ENCODE results near the gene BAIAP2L1. TPM values are rescaled to one million over a fixed set of nuclear protein-coding genes. Genes with fewer than 3 reads are reported as not detected.

BAIAP2L1 gene
- total RNA-seq, 2 donors from 2014 or later, result 30.5 to 38.4 TPM

DNA sequence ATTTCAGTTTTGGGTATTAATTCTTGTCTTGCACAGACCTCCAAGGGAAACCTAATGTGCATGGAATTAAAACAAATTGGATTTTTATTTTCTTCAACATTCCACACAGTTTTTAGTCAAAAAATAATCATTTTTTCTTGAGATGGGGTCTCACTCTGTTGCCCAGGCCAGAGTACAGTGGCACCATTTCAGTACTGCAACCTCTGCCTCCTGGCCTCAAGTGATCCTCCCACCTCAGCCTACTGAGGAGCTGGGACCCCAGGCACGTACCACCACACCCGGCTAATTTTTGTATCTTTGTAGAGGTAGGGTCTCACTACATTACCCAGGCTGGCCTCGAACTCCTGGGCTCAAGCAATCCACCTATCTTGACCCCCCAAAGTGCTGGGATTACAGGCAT, 4.9 kb downstream of the BAIAP2L1 start:
- no peak for DNase-seq
- H3K36me3 Mint-ChIP-seq (ENCODE audit: low read depth), result peaks cover 14% of the 10 kb centered on the region
- 96 to 100% methylated on average over 2 to 3 of the region's 3 CpGs for WGBS, 2 experiments (ENCODE audit: insufficient coverage in 1 of 2, insufficient read length in 1 of 2)
- H3K27me3 Mint-ChIP-seq (ENCODE audit: insufficient read depth), result no peaks in the 10 kb centered on the region
- peaks cover 8% of the 10 kb centered on the region for H3K9me3 Mint-ChIP-seq
- H3K27me3 ChIP-seq (ENCODE audit: control insufficient read depth, insufficient read depth, low read length, poor library complexity, severe bottlenecking), result no peaks in the 10 kb centered on the region
- TF ChIP-seq, protein P1, sequence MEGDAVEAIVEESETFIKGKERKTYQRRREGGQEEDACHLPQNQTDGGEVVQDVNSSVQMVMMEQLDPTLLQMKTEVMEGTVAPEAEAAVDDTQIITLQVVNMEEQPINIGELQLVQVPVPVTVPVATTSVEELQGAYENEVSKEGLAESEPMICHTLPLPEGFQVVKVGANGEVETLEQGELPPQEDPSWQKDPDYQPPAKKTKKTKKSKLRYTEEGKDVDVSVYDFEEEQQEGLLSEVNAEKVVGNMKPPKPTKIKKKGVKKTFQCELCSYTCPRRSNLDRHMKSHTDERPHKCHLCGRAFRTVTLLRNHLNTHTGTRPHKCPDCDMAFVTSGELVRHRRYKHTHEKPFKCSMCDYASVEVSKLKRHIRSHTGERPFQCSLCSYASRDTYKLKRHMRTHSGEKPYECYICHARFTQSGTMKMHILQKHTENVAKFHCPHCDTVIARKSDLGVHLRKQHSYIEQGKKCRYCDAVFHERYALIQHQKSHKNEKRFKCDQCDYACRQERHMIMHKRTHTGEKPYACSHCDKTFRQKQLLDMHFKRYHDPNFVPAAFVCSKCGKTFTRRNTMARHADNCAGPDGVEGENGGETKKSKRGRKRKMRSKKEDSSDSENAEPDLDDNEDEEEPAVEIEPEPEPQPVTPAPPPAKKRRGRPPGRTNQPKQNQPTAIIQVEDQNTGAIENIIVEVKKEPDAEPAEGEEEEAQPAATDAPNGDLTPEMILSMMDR (conservative IDR thresholded peaks at IDR 0.05), result no peak
- H3K9me3 ChIP-seq (ENCODE audit: control insufficient read depth, low read length), result no peaks in the 10 kb centered on the region
- peaks cover 3% of the 10 kb centered on the region for H3K4me1 ChIP-seq (ENCODE audit: control insufficient read depth, insufficient read depth, low read length)
- H3K4me3 Mint-ChIP-seq, result no peak overlapping the region
- H3K4me3 ChIP-seq (ENCODE audit: low read length), result no peak overlapping the region
- no peak overlapping the region for H3K27ac Mint-ChIP-seq
- H3K27ac ChIP-seq (ENCODE audit: low read depth, low read length), result no peak overlapping the region
- H3K36me3 ChIP-seq (ENCODE audit: control insufficient read depth, insufficient read depth, low read length), result peaks cover 3% of the 10 kb centered on the region
- H3K4me1 Mint-ChIP-seq, result peaks cover 14% of the 10 kb centered on the region
- no peak overlapping the region for H3K9ac ChIP-seq (ENCODE audit: extremely low read depth, low read length, poor library complexity, severe bottlenecking)

- Histone ChIP-seq H3K27me3 (ENCODE audit: control insufficient read depth, insufficient read depth, low read length, poor library complexity, severe bottlenecking) (no peaks in the 10 kb centered on the region), H3K27ac (ENCODE audit: low read depth, low read length) (no peak overlapping the region), H3K4me1 (ENCODE audit: control insufficient read depth, insufficient read depth, low read length) (peaks cover 3% of the 10 kb centered on the region), H3K4me3 (ENCODE audit: low read length) (no peak overlapping the region), H3K9me3 (ENCODE audit: control insufficient read depth, low read length) (no peaks in the 10 kb centered on the region), H3K9ac (ENCODE audit: extremely low read depth, low read length, poor library complexity, severe bottlenecking) (no peak overlapping the region), H3K36me3 (ENCODE audit: control insufficient read depth, insufficient read depth, low read length) (peaks cover 3% of the 10 kb centered on the region)
- Mint-ChIP-seq H3K27me3 (ENCODE audit: insufficient read depth) (no peaks in the 10 kb centered on the region), H3K4me3 (no peak overlapping the region), H3K36me3 (ENCODE audit: low read depth) (peaks cover 14% of the 10 kb centered on the region), H3K9me3 (peaks cover 8% of the 10 kb centered on the region), H3K4me1 (peaks cover 14% of the 10 kb centered on the region), H3K27ac (no peak overlapping the region)
- TF ChIP-seq, protein P1 (conservative IDR thresholded peaks at IDR 0.05), result no peak
- DNase-seq, result no peak
- WGBS, 2 experiments (ENCODE audit: insufficient coverage in 1 of 2, insufficient read length in 1 of 2), result 95 to 100% methylated on average over 2 to 4 of the region's 4 CpGs
Measured at GRCh38 chr7:98395481-98395880, 5.4 kb downstream of the BAIAP2L1 start.

GRCh38 chr7:98394377-98394836, 6.5 kb downstream of the BAIAP2L1 start:
- DNase-seq, result no peak
- TF ChIP-seq, protein P1 (conservative IDR thresholded peaks at IDR 0.05), result no peak
- Mint-ChIP-seq H3K27me3 (ENCODE audit: insufficient read depth) (no peaks in the 10 kb centered on the region), H3K4me1 (peaks cover 12% of the 10 kb centered on the region), H3K36me3 (ENCODE audit: low read depth) (peaks cover 16% of the 10 kb centered on the region), H3K9me3 (peaks cover 10% of the 10 kb centered on the region), H3K27ac (no peak overlapping the region), H3K4me3 (no peak overlapping the region)
- Histone ChIP-seq H3K9ac (ENCODE audit: extremely low read depth, low read length, poor library complexity, severe bottlenecking) (no peak overlapping the region), H3K27me3 (ENCODE audit: control insufficient read depth, insufficient read depth, low read length, poor library complexity, severe bottlenecking) (no peaks in the 10 kb centered on the region), H3K4me1 (ENCODE audit: control insufficient read depth, insufficient read depth, low read length) (peaks cover 3% of the 10 kb centered on the region), H3K27ac (ENCODE audit: low read depth, low read length) (no peak overlapping the region), H3K9me3 (ENCODE audit: control insufficient read depth, low read length) (no peaks in the 10 kb centered on the region), H3K36me3 (ENCODE audit: control insufficient read depth, insufficient read depth, low read length) (peaks cover 3% of the 10 kb centered on the region), H3K4me3 (ENCODE audit: low read length) (no peak overlapping the region)
- 84 to 94% methylated on average over 4 to 5 of the region's 5 CpGs for WGBS, 2 experiments (ENCODE audit: insufficient coverage in 1 of 2, insufficient read length in 1 of 2)
